Activated T-helper 9 cell treated with anti-CD3 and anti-CD28 coated beads, Interleukin-2, amount 50 U/mL, for 16 hours (primary cell): ENCODE results near the gene AMFR.

Source experiments
- DNase-seq: peaks from one replicate; pipeline ENCODE4 v3.0.0-alpha.2; 2020; ENCODE audit warnings: low read depth

Gene AMFR

DNA sequence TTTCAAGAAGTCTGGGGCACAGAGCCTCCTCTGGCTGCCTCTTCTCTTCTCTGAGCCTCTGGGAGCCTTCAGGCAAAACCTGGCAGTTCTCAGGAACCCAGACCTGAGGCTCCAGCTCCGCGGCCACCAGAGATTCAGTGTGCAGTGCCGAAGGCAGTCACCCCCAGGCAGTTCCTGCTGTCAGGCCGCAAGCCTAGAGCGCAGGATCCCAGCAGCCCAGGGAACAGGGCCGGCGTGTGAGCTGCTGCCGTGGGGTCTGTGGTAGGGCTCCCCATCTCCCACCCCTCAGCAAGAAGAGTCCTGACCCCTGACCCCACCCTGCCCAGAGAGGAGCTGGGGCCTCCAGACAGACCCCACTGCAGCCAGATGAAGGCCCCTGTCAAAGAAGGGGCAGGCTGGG, 78.2 kb downstream of the AMFR start:
- no peak for DNase-seq

DNA sequence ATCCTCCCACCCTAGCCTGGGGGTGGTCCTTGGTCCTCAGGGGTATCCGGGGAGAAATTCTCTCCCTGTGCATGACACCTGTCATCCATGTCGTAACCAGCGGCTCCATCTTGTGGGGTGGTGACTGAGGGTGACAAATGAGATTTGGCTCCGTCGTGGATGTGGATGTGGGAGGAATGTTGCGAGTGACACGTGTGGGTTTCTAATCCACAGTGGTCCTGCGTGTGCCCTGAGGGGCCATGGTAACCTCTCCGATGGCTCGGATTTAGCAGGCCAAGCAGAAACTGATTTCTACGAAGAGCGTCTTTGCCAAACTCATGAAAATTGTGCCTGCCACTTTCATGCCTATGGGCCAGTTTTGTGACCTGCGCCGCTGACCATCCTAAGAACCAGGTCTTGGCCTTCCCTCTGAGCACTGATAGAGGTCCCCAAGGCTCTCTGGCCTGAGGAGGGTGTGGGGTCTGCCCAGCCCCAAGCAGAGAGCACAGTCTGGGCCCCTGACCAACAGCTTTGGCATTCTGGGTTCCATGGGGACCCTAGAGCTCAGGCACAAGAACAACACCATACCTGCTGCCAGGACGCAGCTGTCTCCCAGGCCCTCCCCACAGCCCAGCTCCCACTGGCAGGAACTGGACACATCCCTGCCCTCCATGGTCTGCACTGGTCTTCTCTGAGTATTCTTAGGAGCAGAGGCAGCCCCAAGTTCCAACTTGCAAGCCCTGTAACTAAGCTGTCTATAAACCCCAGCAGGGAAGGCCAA, 79.0 kb downstream of the AMFR start:
- DNase-seq: no peak

DNA sequence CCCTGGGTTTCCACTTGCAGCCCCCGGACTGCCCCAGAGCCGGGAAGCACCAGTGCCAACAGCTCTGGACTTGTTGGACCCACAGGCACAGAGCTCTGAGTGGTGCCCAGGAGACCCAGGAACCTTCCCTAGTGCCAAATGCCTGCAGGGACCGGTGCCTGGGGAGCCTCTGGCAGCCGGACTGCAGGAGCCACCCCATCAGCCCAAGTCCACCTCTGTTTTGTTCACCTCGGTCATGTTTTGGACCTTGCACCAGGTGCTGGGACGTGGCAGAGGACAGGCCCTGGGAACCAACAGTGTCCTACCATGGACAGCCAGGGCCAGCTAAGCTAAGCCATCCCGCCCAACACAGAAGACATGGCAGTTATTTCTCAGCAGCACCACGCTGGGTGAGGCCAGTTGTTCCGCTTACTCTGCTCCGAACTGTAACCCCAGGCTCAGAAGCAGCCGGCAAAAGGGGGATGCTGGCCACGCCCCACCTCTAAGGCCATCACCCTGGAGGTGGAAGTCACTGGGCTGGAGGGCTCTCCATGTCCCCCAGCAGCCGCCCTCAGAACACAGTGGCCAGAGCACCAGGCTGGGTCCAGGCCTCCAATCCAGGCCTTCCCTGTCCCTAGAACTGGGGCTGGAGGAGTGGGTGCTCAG, 79.8 kb downstream of the AMFR start:
- no peak for DNase-seq

DNA sequence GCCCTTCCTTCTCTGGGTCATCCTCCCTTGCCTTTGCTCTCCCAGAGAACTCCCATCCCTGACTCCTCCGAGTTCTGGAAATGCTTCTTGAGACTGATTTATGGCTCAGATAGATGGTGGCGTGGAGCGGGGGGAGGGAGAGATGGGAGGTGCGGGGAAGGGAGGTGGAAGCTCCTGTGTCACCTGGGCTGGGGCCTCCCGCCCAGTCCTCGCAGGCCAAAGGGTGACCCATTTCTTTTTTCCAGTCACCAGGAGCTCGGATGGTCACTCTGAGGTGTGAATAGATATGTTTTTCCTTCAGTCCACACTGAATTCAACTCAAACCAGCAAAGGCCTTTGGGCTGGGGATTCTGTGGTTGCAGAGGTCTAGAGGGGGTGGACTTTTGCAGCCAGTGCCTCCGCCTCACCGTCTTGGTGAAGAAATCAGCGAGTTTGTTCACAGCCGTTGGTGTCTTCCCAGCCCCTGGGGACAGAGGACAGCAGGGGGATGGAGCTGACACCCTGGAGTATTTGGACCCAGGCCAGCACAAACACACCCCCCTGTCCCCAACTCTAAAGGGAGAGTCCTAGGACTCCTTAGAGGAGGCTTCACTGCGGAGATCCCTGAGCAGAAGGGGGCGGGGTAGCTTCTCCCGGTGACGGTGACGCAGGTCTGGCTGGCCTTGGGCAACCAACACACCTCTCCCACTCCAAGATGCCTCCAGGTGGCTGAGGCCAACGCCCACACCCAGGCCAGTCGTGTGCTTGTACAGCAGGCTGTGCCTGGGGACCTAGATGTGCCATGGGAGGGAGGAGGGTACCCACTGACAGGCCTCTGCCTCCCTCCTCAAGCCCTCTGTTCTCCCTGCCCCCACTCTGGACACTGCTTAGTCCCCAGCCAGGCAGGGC, 80.6 kb downstream of the AMFR start:
- DNase-seq: no peak

DNA sequence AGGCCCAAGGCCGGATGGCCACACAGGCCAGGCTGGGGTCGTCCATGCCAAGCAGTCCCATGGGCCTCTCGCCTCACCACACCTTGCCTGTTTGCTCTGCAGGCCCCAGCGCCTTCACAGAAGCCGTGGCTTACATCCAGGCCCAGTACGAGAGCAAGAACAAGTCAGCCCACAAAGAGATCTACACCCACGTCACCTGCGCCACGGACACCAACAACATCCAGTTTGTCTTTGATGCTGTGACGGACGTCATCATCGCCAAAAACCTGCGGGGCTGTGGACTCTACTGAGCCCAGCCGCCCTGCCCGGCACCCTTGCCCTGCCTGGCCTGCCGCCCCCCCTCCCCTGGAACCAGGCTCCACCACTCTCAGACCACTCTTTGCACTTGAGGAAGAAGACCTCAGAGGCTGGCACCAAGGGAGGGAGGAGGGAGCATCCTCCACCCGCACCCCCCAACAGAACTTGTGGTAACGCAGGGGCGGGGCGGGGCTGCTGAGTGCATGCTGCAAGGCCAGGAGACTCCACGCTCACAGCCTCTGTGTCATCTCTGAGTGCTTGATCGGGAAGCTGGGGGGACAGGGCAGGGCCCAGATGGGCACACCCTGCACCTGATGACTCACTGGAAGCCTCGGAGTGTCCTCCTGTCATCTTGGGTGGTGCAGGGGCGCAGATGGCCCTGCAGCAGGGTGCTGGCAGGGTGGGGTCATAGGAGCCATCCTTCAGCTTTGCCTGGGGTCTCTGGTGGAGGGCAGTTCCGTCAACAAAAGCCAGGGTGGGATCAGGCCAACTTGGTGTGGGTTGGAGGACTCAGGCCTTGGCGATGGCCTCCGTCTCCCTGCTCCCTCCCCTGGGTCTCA, 81.5 kb downstream of the AMFR start:
- no peak for DNase-seq

DNA sequence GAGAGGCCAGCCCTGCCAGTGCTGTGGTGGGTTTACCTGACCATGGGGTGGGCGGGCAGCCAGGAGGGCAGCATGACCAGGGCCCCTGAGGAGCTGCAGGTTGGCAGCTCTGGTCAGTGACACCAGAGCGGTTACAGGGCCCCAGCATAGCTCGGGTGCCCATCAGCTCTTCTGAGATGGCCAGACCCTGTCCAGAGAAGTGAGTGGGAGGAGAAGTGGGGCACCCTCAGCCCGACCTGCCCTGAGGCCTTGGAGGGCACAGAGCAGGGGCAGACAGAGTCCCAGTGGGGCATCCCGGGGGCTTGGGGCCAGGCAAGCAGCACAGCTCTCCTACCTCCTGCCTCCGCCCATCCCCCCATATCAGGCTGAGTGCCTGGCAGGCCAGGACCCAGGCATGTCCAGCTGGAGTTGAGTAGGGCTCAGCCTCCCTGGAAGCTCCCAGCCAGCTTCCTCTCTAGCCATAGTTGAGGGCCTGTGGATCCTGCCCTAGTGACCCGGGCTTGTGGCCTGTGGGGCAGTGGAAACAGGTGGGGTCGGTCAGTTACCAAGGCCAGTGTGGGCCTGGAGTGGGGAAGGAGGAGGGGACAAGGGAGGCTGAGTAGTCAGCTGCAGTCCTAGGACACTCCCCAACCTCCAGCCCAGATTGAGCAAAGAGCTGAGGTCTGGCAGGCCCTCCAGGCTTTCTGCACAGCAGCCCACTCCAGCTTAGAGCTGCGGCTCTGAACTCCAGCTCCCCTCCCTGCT, 83.5 kb downstream of the AMFR start:
- no peak for DNase-seq

DNA sequence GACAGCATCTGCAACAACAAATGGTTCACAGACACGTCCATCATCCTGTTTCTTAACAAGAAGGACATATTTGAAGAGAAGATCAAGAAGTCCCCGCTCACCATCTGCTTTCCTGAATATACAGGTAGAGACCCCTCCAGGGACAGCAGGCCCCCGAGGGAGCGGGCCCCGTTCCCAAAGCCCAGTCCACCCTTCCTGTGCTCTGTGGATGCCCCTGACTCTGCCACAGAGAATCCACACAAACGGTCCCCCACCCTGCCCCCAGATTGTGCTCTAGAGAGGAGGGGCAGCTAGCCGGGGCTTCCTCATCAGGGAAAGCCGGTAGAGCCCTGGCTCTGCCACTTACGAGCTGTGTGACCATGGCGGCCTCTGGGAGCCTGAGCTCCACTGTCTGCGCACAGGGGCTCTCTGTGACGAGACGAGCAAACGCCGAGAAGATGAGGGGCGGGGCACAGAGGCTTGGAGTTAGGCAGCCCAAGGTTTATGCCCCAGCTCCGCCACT, 84.4 kb downstream of the AMFR start:
- no peak for DNase-seq

DNA sequence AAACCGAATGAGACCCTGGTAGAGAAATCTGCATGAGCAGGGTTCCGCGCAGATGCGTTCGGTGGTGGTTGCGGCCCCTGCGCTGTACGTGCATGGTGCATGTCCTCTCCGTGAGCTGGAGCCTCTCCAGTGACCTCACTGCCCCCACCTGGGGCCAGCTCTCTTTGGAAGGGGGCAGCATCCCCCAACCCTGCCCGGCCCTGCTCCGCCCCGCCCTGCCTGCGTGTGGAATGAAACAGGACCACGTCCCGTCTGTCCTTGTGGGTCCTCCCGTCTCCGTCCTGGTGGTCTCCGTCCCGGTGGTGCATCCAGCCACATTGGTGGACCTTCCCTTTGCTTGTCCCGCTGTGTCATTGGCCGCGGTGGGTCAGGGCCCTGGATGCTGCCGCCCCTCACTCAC, 84.9 kb downstream of the AMFR start:
- no peak for DNase-seq

DNA sequence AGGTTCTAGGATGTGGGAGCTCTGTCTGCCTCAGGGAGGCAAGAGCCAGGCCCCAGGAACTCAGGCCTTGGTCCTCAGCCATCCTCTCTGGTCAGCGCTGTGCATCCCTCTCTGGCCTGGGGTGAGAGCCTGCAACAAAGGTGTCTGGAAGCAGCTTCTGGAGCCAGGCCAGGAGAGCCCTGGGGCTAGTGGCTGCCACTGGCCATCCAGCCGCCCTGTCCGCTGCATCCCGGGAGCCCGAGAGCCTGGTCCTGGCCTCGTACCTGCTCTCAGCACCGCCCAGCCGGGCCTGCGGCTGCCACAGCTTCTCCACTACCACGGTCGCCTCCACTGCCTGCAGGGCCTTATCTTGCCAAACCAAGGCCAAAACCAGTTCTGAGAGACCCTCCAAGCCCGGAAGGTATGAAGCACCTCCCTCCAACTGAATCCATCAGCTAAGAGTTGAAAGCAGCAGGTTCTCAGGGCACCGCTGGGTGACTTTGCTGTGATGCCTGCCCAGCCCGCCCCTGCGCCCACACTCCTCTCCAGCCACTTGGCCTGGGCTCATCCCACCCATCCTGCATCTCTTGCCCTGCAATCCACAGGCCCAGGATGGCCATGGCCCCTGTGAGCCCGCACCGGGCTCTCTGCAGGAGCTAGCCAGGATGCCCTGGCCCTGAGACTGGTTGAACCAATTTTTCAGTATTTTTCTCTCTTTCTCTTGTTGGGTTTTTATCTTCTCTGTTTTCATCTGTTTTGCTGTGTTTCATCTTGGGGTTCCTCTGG, 85.7 kb downstream of the AMFR start:
- DNase-seq: no peak

DNA sequence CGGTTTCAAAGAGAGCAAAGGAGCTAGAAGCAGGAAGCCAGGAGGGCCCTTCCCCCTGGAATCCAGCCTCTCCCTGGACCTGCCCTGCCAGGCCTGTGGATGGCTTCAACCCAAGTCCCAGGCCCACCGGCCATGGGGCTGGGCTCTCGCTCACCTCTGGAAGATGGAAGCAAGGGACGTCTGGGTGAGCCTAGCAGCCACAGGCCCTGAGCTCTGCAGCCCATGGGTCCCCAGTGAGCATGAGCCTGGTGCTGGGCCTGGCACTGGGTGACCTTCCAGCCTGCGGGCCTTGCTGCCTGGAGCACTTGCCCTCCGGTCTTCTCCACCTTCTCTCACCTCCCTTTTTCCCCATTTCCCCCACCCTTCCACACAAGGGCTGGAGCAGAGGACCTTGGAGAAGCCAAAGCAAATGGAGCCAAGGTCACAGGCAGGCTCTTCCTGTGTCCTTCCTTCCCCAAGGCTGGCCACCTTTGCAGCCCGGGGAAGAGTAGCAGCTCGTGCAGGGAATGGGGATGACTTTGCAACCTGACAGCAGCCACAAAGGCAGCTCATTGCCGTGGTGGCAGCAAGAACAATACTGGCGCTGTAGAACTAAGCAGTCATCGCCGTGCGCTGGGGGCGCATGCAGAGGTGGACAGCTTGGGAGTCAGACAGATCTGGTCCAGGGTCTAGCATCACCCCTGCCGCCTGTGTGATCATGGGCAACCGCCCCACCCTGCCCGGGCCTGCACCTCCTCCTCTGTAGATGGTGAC, 86.6 kb downstream of the AMFR start:
- no peak for DNase-seq

DNA sequence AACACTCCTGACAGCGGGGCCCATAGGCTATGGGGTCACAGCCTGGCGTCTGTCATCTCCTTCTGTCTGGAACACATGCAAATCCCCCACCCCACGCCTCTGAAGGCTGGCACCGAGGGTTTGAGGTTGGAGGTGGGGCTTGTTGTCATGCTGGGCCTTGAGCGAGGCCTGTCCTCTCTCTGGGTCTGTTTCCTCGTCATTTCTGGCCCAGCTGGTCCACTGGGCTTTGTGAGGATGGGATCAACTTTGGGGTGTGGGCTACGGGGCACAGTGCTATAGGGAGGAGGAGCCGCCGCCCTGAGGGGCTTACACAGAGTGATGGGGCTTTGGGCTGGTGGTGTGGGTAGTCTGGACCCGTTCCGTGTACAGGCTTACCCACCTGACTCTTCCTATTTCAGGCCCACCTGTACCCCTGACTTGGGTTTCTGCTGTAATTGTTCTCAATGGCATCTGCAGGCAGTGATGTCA, 87.5 kb downstream of the AMFR start:
- DNase-seq: no peak

DNA sequence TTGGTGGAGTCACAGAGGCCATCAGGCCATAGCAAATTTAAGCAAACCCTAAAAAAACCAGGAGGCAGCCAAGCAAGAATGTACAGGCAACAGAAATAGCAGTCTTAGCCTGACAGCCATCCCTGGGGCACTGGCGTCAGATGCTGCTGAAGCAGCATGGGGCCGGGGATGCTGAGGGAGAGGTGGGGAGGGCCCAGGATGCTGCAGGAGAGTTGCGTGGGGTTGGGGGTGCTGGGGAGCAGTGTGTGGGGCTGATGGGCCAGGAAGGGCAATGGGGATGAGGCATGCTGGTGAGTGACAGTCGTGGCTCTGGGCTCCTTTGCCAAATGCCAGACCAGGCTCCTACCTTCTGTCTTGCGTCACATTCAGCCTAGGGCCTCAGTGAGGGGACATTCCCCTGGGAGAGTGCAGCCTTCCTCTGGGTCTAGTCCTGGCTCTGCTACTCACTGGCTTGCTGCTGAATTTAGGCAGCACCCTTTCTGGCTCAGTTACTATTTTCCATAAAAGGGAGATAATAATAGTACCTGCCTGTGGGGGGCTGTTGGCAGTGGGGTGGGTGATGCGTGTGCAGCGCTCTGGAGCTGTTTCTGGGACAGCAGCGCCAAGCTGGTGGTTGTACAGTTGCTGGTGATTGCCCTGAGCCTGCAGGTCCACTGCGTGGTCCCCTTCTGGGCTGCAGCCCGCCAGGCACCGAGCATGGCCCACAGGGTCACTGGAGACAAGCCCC, 88.1 kb downstream of the AMFR start:
- DNase-seq: no peak

DNA sequence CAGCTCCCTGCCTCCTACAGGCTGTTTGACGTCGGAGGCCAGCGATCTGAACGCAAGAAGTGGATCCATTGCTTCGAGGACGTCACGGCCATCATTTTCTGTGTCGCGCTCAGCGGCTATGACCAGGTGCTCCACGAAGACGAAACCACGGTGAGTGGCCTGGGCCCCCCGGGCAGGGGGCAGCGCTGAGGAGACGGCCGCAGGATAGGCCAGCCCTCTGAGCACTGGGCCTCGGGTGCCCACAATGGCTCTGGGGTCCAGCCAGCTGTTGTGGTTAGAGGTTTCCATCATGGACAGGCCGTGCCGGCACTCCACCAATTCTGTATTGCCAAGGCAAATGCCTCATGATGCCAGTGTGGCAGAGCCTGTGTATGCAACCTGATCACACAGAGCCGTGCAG, 88.6 kb downstream of the AMFR start:
- no peak for DNase-seq

DNA sequence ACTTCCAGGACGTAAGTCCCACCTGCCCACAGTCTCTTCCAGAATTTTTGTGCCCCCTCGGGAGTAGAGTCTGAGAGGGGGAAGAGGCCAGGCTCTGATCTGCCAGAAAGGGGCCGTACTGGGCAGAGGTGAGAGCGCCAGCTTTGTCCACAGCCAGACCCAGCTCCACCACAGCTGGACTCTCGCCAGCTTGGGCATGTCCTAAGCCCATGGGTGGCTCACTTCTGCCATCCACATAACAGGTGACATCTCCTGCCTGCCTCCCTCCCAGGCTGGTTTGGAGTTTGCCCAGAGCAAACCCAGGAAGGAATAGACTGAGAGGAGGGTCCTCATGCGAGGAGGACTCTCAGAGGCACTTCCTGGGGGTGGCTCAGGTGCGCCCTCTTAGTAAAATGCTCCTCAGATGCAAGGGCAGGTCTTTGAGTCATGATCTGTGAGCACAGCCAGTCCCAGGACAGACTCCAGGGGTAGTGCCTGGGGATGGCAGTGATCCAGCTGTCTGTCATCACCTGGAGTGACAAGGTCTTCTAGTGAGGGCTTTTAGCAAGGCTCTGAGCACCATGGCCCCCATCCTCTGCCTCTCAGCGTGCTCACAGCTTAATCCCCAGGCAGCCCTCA, 89.2 kb downstream of the AMFR start:
- DNase-seq: no peak

DNA sequence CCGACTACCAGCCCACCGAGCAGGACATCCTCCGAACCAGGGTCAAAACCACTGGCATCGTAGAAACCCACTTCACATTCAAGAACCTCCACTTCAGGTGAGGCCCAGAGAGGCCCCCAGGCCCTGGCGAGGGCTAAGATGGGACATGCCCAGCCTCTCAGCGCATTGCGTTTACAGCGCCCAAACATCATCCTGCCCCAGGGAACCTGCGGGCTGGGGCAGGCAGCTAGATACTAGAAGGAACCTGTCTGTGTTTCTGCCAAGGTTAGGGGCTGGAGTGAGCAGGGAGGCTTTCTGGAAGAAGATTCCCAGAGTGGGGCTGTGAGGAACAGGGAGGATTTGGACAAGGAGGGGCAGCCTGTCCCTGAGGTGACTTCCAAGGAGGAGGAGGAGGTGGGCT, 90.6 kb downstream of the AMFR start:
- no peak for DNase-seq

DNA sequence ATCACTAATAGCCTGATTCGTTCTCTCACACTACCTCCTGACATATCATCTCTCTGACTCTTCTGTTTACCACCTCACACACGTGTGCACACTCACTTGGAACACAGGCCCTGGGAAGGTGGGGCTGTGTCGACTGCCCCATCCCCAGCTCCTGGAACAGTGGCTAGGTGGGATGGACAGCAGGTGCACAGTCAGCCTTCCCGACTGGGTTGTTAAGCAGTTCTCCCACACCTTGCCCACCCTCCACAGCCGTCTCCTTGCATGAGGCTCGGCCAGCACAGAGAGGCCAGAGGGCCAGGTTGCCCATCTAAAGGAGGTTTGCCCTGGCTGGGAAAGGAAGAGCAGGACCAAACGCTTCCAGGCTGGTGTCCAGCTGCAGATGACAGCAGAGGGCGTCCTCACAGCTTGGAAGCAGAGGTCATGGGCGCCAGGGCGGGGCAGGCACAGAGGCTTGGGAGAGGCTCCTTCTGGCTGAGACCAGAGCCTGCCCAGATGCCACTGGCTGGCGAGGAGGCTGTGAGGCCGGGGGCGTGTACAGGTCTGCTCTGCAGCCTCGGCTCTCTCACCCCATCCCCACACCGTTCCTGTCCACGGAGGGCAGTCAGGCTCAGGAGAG, 92.8 kb downstream of the AMFR start:
- no peak for DNase-seq

DNA sequence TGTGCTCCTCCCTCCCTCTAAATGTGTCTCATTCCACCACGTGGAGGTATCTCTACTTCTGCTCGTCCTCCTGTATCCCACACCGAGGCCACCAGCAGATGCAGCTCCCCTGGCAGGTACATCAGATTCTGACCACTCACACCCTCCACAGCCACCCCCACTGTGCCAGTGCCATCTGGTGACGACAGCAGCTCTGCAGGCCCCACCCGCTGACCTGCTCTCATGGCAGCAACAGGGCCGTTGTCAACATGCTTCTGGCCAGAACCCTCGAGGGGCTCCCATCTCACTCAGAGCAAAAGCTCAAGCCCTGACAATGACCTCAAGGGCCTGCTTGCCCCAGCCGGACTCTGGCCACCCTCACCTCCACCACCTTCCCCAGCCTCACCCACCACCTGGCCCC, 93.4 kb downstream of the AMFR start:
- no peak for DNase-seq

DNA sequence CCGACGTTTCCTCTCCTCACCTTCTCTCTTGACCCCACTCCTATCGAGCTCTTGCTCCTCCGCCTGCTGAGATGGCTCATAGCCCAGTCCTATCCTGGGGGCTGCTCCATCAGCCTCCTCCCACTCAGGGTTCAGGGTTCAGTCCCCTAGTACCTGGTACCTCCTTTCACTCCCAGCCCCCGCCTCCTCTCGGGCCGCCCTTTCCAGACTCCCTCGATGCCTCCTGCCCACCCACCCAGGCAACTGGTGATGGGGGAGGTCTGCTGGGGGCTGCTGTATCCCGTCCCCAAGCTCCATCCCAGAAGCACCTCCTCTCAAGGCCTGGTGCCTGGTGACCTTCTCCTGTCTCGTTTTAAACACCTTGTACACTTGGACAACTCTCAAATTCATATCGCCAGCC, 93.9 kb downstream of the AMFR start:
- DNase-seq: no peak
